ENCODE data around the gene SLC34A3. TPM values are rescaled to one million over a fixed set of nuclear protein-coding genes. Genes with fewer than 3 reads are reported as not detected.

The SLC34A3 gene
- total and polyA plus RNA-seq, 2 of the 8 experiments (the other 6 are each of a cell fraction or from before 2014, with no cell fraction given) = 0.08 TPM; not detected in 1

- TF ChIP-seq TCF12 (IDR thresholded peaks at IDR 0.05; ENCODE audit: low read depth, low read length) (no peak), NANOG (IDR thresholded peaks at IDR 0.05; ENCODE audit: insufficient read depth, low read depth, low read length, poor library complexity, severe bottlenecking) (no peak), ASH2L (IDR thresholded peaks at IDR 0.05; ENCODE audit: low read length) (no peak), TBP (IDR thresholded peaks at IDR 0.05; ENCODE audit: low read depth, low read length) (no peak), CBX8 (IDR thresholded peaks at IDR 0.05; ENCODE audit: borderline replicate concordance, low read depth, low read length) (no peak), CTBP2 (IDR thresholded peaks at IDR 0.05; ENCODE audit: borderline replicate concordance, insufficient read depth, insufficient read length, low read length) (no peak)
Measured at GRCh38 chr9:137204731-137205125, 26.0 kb upstream of the SLC34A3 start (continued).

All from H1 (cell line).